ENCODE results near the gene SH3BGRL.

Gene SH3BGRL

DNA sequence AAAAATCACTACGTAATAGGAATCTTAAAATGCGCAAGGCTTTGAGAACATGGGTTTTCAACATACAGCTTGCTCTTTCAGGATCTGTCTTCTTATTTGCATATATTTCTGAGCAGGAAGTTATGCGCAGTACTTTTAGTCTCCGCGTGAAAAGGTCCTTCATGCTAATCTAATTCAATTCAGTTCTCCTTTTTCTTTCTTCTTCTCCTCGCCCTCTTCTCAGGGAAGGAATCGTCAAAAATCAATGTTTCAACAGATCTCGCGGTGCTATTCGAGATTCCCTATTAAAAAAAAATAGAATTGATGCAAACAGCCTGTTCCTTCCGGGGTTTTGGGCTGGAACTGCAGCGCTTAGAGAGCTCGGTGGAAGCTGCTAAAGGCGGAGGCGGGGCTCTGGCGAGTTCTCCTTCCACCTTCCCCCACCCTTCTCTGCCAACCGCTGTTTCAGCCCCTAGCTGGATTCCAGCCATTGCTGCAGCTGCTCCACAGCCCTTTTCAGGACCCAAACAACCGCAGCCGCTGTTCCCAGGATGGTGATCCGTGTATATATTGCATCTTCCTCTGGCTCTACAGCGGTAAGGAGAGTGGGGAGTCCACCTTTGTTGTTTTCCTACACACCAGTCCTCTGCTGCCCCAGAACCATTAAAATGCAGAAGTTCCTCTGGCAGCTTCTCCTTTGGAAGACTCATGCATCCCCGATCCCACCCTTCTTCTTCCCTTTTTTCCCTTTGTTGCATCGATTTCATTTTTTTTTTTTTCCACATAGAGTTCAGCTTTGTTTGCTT, at the start of gene SH3BGRL, which contains the start of gene HMGN5:
Gene SH3BGRL (plus strand): TSS at position 432 of the 785 bp plus-strand sequence. CDS start 99 bp downstream, at position 531.
Gene HMGN5 (minus strand): TSS at position 243 of the 785 bp plus-strand sequence. CDS start 80,364 bp downstream, outside the sequence.
- H3K27me3 ChIP-seq (ENCODE audit: control insufficient read depth, insufficient read depth, low read length), result no peaks in the 10 kb centered on the region
- H3K4me3 ChIP-seq (ENCODE audit: low read length), result peak within 1 kb of the TSS; percentile 60; the same call in 1 of the 2 replicates
- H3K9me3 ChIP-seq (ENCODE audit: control insufficient read depth, insufficient read depth, low read length), result no peaks in the 10 kb centered on the region
- H3K4me1 ChIP-seq (ENCODE audit: control insufficient read depth, insufficient read depth, low read length), result no peaks in the 10 kb centered on the region
- DNase-seq (ENCODE audit: low read depth, low spot score), result peak; percentile 20
- no CpG with 5 or more reads among the region's 23 CpGs for WGBS (ENCODE audit: insufficient coverage, insufficient read length)
- no peaks in the 10 kb centered on the region for H3K36me3 ChIP-seq (ENCODE audit: control insufficient read depth, insufficient read depth, low read length)
- no peak within 1 kb of the TSS for H3K27ac ChIP-seq (ENCODE audit: low read length)

DNA sequence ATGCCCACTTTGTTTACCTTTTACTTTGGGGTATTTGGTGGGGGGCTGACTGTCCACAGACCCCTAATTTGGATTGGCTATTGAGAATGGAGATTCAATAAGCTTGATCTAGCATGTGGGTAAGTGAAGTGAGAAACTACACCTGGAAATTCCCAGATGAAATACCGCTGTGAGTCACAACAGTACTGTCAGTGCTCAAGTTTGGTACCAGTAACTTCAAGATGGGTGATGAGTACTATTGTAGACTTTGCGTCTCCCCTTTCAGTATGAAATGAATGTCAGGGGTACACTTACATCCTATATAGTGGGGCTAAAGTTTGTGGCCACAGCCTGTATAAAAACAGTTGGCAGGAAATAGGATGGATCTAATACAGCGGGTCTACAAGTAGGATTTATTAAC, 33.5 kb upstream of the SH3BGRL start:
- Histone ChIP-seq H3K4me3 (ENCODE audit: low read length) (no peak overlapping the region), H3K27ac (ENCODE audit: low read length) (no peak overlapping the region), H3K27me3 (ENCODE audit: control insufficient read depth, insufficient read depth, low read length) (no peaks in the 10 kb centered on the region), H3K36me3 (ENCODE audit: control insufficient read depth, insufficient read depth, low read length) (no peaks in the 10 kb centered on the region), H3K4me1 (ENCODE audit: control insufficient read depth, insufficient read depth, low read length) (no peaks in the 10 kb centered on the region), H3K9me3 (ENCODE audit: control insufficient read depth, insufficient read depth, low read length) (no peaks in the 10 kb centered on the region)
- no CpG with 5 or more reads among the region's 3 CpGs for WGBS (ENCODE audit: insufficient coverage, insufficient read length)
- no peak for DNase-seq (ENCODE audit: low read depth, low spot score)

DNA sequence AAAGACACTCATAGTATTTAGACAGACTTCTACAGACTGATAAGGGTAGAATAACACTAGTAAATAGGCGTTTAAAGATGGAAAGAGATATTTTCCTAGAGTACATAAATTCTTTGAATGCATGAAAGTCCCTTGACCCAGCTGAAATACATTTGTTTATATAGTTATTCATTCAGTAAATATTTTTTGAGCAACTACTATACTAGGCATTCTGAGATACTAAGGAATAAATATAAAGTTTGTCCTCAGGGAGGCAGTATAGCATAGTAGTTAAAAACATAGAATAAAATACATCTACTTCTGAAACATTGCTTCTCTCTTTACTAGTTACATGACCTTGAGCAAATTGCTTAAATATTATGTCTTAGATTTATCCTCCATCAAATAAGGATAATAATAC, 27.6 kb upstream of the SH3BGRL start:
- no CpG with 5 or more reads among the region's 1 CpG for WGBS (ENCODE audit: insufficient coverage, insufficient read length)
- no peak for DNase-seq (ENCODE audit: low read depth, low spot score)
- Histone ChIP-seq H3K27ac (ENCODE audit: low read length) (no peak overlapping the region), H3K4me3 (ENCODE audit: low read length) (no peak overlapping the region), H3K36me3 (ENCODE audit: control insufficient read depth, insufficient read depth, low read length) (no peaks in the 10 kb centered on the region), H3K4me1 (ENCODE audit: control insufficient read depth, insufficient read depth, low read length) (no peaks in the 10 kb centered on the region), H3K27me3 (ENCODE audit: control insufficient read depth, insufficient read depth, low read length) (no peaks in the 10 kb centered on the region), H3K9me3 (ENCODE audit: control insufficient read depth, insufficient read depth, low read length) (no peaks in the 10 kb centered on the region)

DNA sequence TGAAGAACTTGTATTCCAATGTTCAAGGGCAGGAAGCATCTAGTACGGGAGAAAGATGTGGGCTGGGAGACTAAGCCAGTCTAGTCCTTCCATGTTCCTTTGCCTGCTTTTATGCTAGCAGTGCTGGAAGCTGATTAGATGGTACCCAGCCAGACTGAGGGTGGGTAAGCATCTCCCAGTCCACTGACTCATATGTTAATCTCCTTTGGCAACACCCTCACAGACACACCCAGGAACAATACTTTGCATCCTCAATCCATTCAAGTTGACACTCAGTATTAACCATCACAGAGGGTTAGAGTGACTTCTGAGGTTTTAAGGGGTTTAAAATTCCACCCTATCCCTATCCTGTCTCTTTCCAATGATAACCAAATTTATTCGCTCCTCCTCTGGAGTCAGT, 6.6 kb upstream of the SH3BGRL start:
- Histone ChIP-seq H3K27me3 (ENCODE audit: control insufficient read depth, insufficient read depth, low read length) (no peaks in the 10 kb centered on the region), H3K9me3 (ENCODE audit: control insufficient read depth, insufficient read depth, low read length) (no peaks in the 10 kb centered on the region), H3K27ac (ENCODE audit: low read length) (no peak overlapping the region), H3K36me3 (ENCODE audit: control insufficient read depth, insufficient read depth, low read length) (no peaks in the 10 kb centered on the region), H3K4me3 (ENCODE audit: low read length) (no peak overlapping the region), H3K4me1 (ENCODE audit: control insufficient read depth, insufficient read depth, low read length) (no peaks in the 10 kb centered on the region)
- no CpG with 5 or more reads among the region's 2 CpGs for WGBS (ENCODE audit: insufficient coverage, insufficient read length)
- DNase-seq (ENCODE audit: low read depth, low spot score), result no peak

DNA sequence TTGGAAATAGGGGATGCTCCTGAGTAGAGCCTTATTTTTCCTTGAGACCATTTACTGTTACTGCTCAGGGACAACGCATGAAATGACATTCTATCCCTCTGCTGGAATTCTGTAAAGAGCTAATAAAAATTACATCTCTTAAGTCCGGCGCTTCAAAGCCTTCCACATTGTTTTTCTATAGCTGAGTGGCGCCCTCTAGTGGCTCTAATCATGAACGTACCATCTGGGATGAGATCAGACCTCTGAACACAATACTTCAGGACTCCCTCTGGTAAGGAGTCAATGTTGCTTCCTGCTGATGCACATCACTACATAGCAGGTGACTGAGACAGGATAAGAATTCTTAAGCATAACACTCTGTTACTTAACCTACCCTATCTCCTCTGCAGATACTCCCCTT, 6.2 kb upstream of the SH3BGRL start:
- H3K9me3 ChIP-seq (ENCODE audit: control insufficient read depth, insufficient read depth, low read length), result no peaks in the 10 kb centered on the region
- WGBS (ENCODE audit: insufficient coverage, insufficient read length), result no CpG with 5 or more reads among the region's 5 CpGs
- H3K4me1 ChIP-seq (ENCODE audit: control insufficient read depth, insufficient read depth, low read length), result no peaks in the 10 kb centered on the region
- no peaks in the 10 kb centered on the region for H3K27me3 ChIP-seq (ENCODE audit: control insufficient read depth, insufficient read depth, low read length)
- no peak overlapping the region for H3K4me3 ChIP-seq (ENCODE audit: low read length)
- peak; percentile 20 for DNase-seq (ENCODE audit: low read depth, low spot score)
- no peak overlapping the region for H3K27ac ChIP-seq (ENCODE audit: low read length)
- no peaks in the 10 kb centered on the region for H3K36me3 ChIP-seq (ENCODE audit: control insufficient read depth, insufficient read depth, low read length)

DNA sequence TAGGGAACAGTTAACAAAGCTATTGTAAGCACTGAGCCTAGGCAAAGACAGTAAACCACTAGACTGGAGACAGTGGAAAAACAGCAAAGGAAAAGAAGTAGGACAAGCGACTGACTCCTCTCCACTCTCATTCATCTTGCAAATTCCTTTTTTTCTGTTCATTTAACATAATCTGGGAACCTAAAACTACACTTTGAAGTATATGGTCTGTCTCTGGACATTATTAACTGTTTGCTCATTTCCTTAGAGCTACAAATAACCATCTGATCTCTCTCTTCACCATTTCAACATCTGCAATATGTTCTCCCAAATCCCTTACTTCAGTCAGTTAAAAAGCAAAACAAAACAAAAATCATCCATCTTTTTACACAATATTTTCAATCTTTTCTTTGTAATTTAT, 831 bp upstream of the SH3BGRL start:
- H3K36me3 ChIP-seq (ENCODE audit: control insufficient read depth, insufficient read depth, low read length), result no peaks in the 10 kb centered on the region
- WGBS (ENCODE audit: insufficient coverage, insufficient read length), result no CpG with 5 or more reads among the region's 1 CpG
- H3K9me3 ChIP-seq (ENCODE audit: control insufficient read depth, insufficient read depth, low read length), result no peaks in the 10 kb centered on the region
- no peak overlapping the region for H3K27ac ChIP-seq (ENCODE audit: low read length)
- no peaks in the 10 kb centered on the region for H3K4me1 ChIP-seq (ENCODE audit: control insufficient read depth, insufficient read depth, low read length)
- no peak for DNase-seq (ENCODE audit: low read depth, low spot score)
- no peak overlapping the region for H3K4me3 ChIP-seq (ENCODE audit: low read length)
- H3K27me3 ChIP-seq (ENCODE audit: control insufficient read depth, insufficient read depth, low read length), result no peaks in the 10 kb centered on the region

DNA sequence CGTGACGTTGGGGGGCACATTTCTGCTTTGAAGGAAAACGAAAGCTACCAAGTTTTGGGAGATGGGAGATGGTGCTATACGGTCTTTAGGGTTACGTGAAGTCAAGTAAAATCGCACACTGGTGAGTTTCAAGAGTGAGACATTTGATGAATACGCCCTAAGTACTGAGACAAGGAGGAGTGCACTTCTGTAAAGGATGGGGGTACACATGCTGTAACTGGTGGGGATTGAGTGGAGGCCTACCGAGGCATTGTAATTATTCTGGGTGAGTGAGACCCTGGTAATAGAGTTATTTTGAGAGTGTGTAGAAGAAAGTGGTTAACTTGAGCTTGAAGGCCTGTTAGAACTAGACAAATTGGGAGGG, 536 bp downstream of the SH3BGRL start:
- Histone ChIP-seq H3K27ac (ENCODE audit: low read length) (no peak overlapping the region), H3K9me3 (ENCODE audit: control insufficient read depth, insufficient read depth, low read length) (no peaks in the 10 kb centered on the region), H3K4me3 (ENCODE audit: low read length) (peak overlapping the region; percentile 60; the same call in 1 of the 2 replicates), H3K36me3 (ENCODE audit: control insufficient read depth, insufficient read depth, low read length) (no peaks in the 10 kb centered on the region), H3K27me3 (ENCODE audit: control insufficient read depth, insufficient read depth, low read length) (no peaks in the 10 kb centered on the region), H3K4me1 (ENCODE audit: control insufficient read depth, insufficient read depth, low read length) (no peaks in the 10 kb centered on the region)
- WGBS (ENCODE audit: insufficient coverage, insufficient read length), result no CpG with 5 or more reads among the region's 8 CpGs
- no peak for DNase-seq (ENCODE audit: low read depth, low spot score)

DNA sequence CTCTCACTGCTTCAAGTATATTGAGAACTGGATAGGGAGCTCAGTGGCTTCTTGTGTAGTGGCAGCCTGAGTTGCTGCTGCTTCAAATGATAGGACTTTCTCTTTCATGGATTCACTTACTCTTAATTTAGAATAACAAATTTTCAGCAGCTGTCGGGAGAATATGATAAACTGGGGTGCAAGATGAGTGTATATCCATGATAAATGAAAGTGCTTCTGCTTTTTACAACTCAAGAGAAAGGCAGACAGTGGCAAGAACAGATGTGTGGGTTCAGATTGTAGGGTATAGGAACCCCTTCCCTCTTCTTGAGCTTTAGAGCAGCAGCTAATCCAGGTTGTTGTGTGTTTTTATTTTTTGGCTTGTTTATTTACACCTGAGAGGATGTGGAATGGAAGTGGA, 1.0 kb downstream of the SH3BGRL start:
- no peak overlapping the region for H3K27ac ChIP-seq (ENCODE audit: low read length)

DNA sequence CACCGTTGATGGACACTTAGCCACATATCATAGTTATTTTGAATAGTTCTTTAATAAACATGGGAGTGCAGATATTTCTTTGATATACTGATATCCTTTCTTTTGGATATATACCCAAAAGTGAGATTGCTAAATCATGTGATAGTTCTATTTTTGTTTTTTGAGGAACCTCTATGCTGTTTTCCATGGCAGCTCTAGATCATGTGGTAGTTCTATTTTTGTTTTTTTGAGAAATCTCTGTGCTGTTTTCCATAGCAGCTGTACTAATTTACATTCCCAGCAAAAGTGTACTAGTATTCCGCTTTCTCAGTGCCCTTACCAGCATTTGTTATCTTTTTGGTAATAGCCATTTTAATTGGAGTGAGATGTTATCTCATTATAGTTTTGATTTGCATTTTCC, 3.6 kb downstream of the SH3BGRL start:
- H3K4me3 ChIP-seq (ENCODE audit: low read length), result no peak overlapping the region
- no peaks in the 10 kb centered on the region for H3K27me3 ChIP-seq (ENCODE audit: control insufficient read depth, insufficient read depth, low read length)
- no peaks in the 10 kb centered on the region for H3K36me3 ChIP-seq (ENCODE audit: control insufficient read depth, insufficient read depth, low read length)
- H3K4me1 ChIP-seq (ENCODE audit: control insufficient read depth, insufficient read depth, low read length), result no peaks in the 10 kb centered on the region
- H3K9me3 ChIP-seq (ENCODE audit: control insufficient read depth, insufficient read depth, low read length), result no peaks in the 10 kb centered on the region
- DNase-seq (ENCODE audit: low read depth, low spot score), result no peak
- H3K27ac ChIP-seq (ENCODE audit: low read length), result no peak overlapping the region
- WGBS (ENCODE audit: insufficient coverage, insufficient read length), result no CpG with 5 or more reads among the region's 2 CpGs

More for the DNA sequence above, 1.0 kb downstream of the SH3BGRL start:
- no peak for DNase-seq (ENCODE audit: low read depth, low spot score)
- H3K4me3 ChIP-seq (ENCODE audit: low read length), result no peak overlapping the region; the same call in 1 of the 2 replicates
- H3K27me3 ChIP-seq (ENCODE audit: control insufficient read depth, insufficient read depth, low read length), result no peaks in the 10 kb centered on the region
- H3K9me3 ChIP-seq (ENCODE audit: control insufficient read depth, insufficient read depth, low read length), result no peaks in the 10 kb centered on the region
- no CpG with 5 or more reads among the region's 1 CpG for WGBS (ENCODE audit: insufficient coverage, insufficient read length)
- no peaks in the 10 kb centered on the region for H3K4me1 ChIP-seq (ENCODE audit: control insufficient read depth, insufficient read depth, low read length)
- H3K36me3 ChIP-seq (ENCODE audit: control insufficient read depth, insufficient read depth, low read length), result no peaks in the 10 kb centered on the region

DNA sequence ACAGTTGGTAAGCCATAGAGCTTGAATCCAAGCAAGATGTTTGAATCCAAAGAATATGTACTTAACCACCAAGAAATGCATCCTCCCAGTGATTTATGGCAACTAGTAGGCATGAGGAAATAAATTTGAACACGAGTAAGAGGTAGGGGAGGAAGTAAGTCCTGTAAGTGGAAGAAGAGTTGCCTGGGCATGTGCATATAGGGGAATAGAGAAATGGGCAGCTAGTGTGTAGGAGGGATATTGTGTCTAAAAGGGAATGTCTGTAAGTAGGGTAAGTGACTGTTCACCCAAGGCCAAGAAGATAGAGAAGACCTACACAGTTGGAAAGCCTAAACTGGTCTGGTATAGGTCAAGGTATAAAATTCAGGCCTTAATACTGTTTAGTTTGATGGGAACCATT, 4.6 kb downstream of the SH3BGRL start:
- no peak for DNase-seq (ENCODE audit: low read depth, low spot score)
- H3K27me3 ChIP-seq (ENCODE audit: control insufficient read depth, insufficient read depth, low read length), result no peaks in the 10 kb centered on the region
- H3K4me1 ChIP-seq (ENCODE audit: control insufficient read depth, insufficient read depth, low read length), result no peaks in the 10 kb centered on the region
- no peak overlapping the region for H3K4me3 ChIP-seq (ENCODE audit: low read length)
- no peaks in the 10 kb centered on the region for H3K9me3 ChIP-seq (ENCODE audit: control insufficient read depth, insufficient read depth, low read length)
- WGBS (ENCODE audit: insufficient coverage, insufficient read length), result no CpG with 5 or more reads among the region's 1 CpG
- H3K27ac ChIP-seq (ENCODE audit: low read length), result no peak overlapping the region
- H3K36me3 ChIP-seq (ENCODE audit: control insufficient read depth, insufficient read depth, low read length), result no peaks in the 10 kb centered on the region

DNA sequence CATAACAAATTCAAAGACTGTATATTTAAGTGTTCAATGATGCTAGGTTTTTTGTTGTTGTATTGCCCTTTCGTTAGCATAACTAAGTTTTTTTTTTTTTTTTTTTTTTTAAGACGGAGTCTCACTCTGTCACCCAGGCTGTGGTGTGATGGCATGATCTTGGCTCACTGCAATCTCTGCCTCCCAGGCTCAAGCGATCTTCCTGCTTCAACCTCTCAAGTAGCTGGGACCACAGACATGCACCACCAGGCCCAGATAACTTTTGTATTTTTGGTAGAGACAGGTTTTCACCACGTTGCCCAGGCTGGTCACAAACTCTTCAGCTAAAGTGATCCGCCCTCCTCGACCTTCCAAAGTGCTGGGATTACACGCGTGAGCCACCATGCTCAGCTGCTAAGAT, 7.0 kb downstream of the SH3BGRL start:
- WGBS (ENCODE audit: insufficient coverage, insufficient read length), result no CpG with 5 or more reads among the region's 8 CpGs

More for the DNA sequence above, 7.0 kb downstream of the SH3BGRL start:
- no peaks in the 10 kb centered on the region for H3K9me3 ChIP-seq (ENCODE audit: control insufficient read depth, insufficient read depth, low read length)
- H3K4me1 ChIP-seq (ENCODE audit: control insufficient read depth, insufficient read depth, low read length), result no peaks in the 10 kb centered on the region
- H3K36me3 ChIP-seq (ENCODE audit: control insufficient read depth, insufficient read depth, low read length), result no peaks in the 10 kb centered on the region
- H3K4me3 ChIP-seq (ENCODE audit: low read length), result no peak overlapping the region
- DNase-seq (ENCODE audit: low read depth, low spot score), result no peak
- no peaks in the 10 kb centered on the region for H3K27me3 ChIP-seq (ENCODE audit: control insufficient read depth, insufficient read depth, low read length)
- H3K27ac ChIP-seq (ENCODE audit: low read length), result no peak overlapping the region

Data from iPS DF 6.9 (cell line).